Fibroblast of pulmonary artery (primary cell): ENCODE measurements around the gene CWC27.
"Not testable (repeated sequence)": the region's sequence is repeated elsewhere in the genome, so short reads cannot be mapped to it uniquely, and the experiment has no call there.

ENCODE experiments used
- DNase-seq: peaks from one replicate; pipeline ENCODE4 v3.0.0-alpha.2; 2010; ENCODE audit warnings: low read depth
- H3K4me3 ChIP-seq: replicated peaks from 2 replicates; pipeline ENCODE4 v1.5.1; 2011; ENCODE audit warnings: low read depth, mild to moderate bottlenecking, control low read depth, low read length, moderate library complexity
- TF ChIP-seq, protein P1 (sequence below): IDR thresholded peaks from 2 replicates; pipeline ENCODE4 v1.5.1; 2011; ENCODE audit warnings: mild to moderate bottlenecking, control low read depth, low read length, inconsistent platforms; ENCODE audit errors: missing control alignments

Gene CWC27

DNA sequence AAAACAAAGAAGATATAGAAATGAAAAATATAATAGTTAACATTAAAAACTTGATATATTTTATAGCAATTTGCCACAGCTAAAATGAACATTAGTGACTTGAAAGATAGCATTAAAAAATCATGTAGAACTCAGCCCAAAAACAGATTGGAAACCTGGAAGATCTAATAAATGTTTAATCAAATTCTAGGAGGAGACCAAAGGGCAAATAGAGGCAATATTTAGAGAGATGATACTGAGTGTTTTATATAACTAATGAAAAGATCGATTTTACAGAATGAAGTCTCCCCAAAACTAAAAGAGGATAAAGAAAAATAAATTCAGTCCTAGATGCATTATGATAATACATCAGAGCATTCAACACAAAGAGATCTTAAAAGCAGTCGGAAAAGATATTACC lies 127.0 kb downstream of the CWC27 start:
- no peak for DNase-seq
- TF ChIP-seq, protein P1, sequence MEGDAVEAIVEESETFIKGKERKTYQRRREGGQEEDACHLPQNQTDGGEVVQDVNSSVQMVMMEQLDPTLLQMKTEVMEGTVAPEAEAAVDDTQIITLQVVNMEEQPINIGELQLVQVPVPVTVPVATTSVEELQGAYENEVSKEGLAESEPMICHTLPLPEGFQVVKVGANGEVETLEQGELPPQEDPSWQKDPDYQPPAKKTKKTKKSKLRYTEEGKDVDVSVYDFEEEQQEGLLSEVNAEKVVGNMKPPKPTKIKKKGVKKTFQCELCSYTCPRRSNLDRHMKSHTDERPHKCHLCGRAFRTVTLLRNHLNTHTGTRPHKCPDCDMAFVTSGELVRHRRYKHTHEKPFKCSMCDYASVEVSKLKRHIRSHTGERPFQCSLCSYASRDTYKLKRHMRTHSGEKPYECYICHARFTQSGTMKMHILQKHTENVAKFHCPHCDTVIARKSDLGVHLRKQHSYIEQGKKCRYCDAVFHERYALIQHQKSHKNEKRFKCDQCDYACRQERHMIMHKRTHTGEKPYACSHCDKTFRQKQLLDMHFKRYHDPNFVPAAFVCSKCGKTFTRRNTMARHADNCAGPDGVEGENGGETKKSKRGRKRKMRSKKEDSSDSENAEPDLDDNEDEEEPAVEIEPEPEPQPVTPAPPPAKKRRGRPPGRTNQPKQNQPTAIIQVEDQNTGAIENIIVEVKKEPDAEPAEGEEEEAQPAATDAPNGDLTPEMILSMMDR, result no peak
- H3K4me3 ChIP-seq, result no peak overlapping the region

DNA sequence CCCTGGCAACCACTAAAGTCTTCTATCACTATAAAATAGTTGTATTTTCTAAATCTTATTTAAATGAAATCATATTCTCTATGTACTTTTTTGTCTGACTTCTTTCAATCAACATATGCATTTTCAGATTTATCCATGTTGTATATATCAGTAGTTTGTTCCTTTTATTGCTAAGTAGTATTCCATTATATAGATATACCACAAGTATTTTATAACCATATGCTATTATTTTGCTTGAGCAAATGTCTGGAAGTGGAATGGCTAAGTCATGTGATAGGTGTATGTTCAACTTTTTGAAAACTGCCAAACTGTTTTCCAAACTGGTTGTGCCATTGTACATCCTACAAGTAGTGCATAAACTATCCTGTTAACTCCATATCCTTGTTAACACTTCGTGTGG lies 131.1 kb downstream of the CWC27 start:
- no peak for DNase-seq
- TF ChIP-seq, protein P1, result no peak
- no peak overlapping the region for H3K4me3 ChIP-seq

DNA sequence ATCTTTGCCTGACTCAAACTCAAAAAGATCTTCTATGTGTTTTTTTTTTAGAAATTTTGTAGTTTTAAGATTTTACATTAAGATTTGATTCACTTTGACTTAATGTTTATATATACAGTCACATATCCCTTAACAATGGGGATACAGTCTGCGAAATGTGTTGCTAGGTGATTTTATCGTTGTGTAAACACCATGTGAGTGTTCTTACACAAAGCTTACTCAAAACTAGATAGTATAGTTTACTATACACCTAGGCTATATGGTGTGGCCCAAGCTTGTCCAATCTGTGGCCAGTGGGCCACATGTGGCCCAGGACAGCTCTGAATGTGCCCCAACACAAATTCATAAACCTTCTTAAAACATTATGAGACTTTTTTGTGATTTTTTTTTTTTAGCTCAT lies 131.9 kb downstream of the CWC27 start:
- no peak overlapping the region for H3K4me3 ChIP-seq
- TF ChIP-seq, protein P1, result no peak
- peak; percentile 27 for DNase-seq

DNA sequence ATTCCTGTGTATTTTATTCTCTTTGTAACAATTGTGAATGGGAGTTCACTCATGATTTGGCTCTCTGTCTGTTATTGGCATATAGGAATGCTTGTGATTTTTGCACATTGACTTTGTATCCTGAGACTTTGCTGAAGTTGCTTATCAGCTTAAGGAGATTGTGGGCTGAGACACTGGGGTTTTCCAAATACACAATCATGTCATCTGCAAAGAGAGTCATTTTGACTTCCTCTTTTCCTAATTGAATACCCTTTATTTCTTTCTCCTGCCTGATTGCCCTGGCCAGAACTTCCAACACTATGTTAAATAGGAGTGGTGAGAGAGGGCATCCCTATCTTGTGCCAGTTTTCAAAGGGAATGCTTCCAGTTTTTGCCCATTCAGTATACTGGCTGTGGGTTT lies 138.7 kb downstream of the CWC27 start:
- not testable (repeated sequence) for H3K4me3 ChIP-seq, DNase-seq

DNA sequence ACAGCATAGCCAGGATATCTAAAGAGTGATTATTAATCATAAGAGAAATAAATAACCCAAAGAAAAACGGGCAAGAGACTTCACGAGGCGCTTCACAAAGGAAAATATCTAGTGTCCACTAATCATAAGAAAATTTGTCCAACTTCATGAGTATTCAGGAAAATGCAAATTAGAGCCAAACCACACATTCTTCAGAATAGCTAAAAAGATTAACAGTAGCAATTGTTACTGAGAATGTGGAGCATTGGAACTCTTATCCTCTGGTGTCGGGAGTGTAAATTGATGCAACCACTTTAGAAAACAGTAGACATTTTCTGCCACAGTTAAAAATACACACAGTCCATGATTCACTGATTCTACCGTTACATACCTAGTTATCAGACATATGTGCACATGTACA lies 145.7 kb downstream of the CWC27 start:
- DNase-seq, result peak; percentile 48
- TF ChIP-seq, protein P1, result no peak
- H3K4me3 ChIP-seq, result no peak overlapping the region

DNA sequence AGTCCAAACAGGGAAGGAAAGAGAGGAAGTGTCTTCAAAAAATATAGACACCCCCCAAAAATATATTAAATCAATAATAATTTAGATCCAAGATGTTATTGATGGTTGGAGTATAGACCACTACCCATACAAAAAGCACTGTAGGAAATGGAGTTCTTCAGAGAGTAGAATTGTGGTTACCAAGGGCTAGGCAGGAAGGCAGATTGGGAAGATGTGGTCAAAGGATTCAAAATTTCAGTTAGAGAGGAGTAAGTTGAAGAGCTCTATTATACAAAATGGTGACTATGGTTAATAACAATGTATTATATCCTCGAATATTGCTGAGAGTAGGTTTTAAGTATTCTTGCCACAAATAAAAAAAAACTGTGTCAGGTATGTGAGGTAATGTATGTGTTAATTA lies 149.4 kb downstream of the CWC27 start:
- TF ChIP-seq, protein P1, result no peak
- DNase-seq, result no peak
- no peak overlapping the region for H3K4me3 ChIP-seq

DNA sequence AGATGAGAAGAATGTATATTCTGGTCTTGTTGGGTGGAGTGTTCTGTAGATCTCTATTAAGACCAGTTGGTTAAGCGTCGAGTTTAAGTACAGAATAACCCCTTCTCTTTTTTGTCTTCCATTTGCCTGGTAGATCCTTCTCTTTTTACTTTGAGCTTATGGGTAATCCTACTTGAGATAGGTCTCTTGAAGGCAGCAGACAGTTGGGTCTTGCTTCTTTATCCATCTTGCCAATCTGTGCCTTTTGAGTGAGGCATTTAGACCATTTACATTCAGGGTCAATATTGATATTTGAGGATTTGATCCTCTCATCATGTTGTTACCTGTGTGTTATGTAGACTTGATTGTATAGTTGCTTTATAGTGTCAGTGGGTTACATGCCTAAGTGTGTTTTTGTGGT lies 152.7 kb downstream of the CWC27 start:
- DNase-seq, result no peak
- TF ChIP-seq, protein P1, result no peak
- H3K4me3 ChIP-seq, result no peak overlapping the region
